Fibroblast of villous mesenchyme (primary cell): Measurements from ENCODE around the gene HIC2. TPM values are rescaled to one million over a fixed set of nuclear protein-coding genes. Genes with fewer than 3 reads are reported as not detected.
"Not testable (repeated sequence)": the region's sequence is repeated elsewhere in the genome, so short reads cannot be mapped to it uniquely, and the experiment has no call there.

Experiments used
- DNase-seq: peaks from one replicate; pipeline ENCODE4 v3.0.0-alpha.2; 2010; ENCODE audit warnings: low read depth
- H3K4me3 ChIP-seq: 2 replicates; pipeline ENCODE4 v1.5.1; 2011; ENCODE audit warnings: low read depth, mild to moderate bottlenecking, low read length
- CTCF ChIP-seq: IDR thresholded peaks from 2 replicates; pipeline ENCODE4 v1.5.1; 2012; ENCODE audit warnings: low read depth, mild to moderate bottlenecking, low read length; ENCODE audit not compliant: insufficient read depth
- total RNA-seq: library from RNA; depleted of rRNA; stranded (reverse); fragments of >200 nt; gene quantifications from 2 replicates; pipeline ENCODE4 v1.2.3, GENCODE V29; 2012

Gene HIC2
- total RNA-seq, 1 donor, result 3.0 TPM

GRCh38 chr22:21424084-21424709 lies 7.0 kb downstream of the HIC2 start:
- DNase-seq, H3K4me3 ChIP-seq: not testable (repeated sequence)

- not testable (repeated sequence) for DNase-seq, H3K4me3 ChIP-seq
Measured at GRCh38 chr22:21434378-21435233, 17.4 kb downstream of the HIC2 start.

GRCh38 chr22:21435998-21436810 lies 19.0 kb downstream of the HIC2 start:
- H3K4me3 ChIP-seq, DNase-seq: not testable (repeated sequence)

- not testable (repeated sequence) for DNase-seq, H3K4me3 ChIP-seq
Measured at GRCh38 chr22:21438013-21438412, 20.8 kb downstream of the HIC2 start.

- H3K4me3 ChIP-seq, DNase-seq: not testable (repeated sequence)
Measured at GRCh38 chr22:21440018-21440636, 23.0 kb downstream of the HIC2 start.

- DNase-seq, H3K4me3 ChIP-seq: not testable (repeated sequence)
Measured at GRCh38 chr22:21440676-21441075, 23.5 kb downstream of the HIC2 start.

GRCh38 chr22:21441170-21441569 lies 24.0 kb downstream of the HIC2 start:
- not testable (repeated sequence) for DNase-seq, H3K4me3 ChIP-seq

GRCh38 chr22:21442123-21442522 lies 25.0 kb downstream of the HIC2 start:
- not testable (repeated sequence) for H3K4me3 ChIP-seq, DNase-seq

GRCh38 chr22:21442646-21443045 lies 25.5 kb downstream of the HIC2 start:
- H3K4me3 ChIP-seq, DNase-seq: not testable (repeated sequence)

GRCh38 chr22:21443057-21443734 lies 26.0 kb downstream of the HIC2 start:
- no peak for TF ChIP-seq CTCF
- no peak overlapping the region for H3K4me3 ChIP-seq
- no peak for DNase-seq

GRCh38 chr22:21443735-21444421 lies 26.7 kb downstream of the HIC2 start:
- no peak for TF ChIP-seq CTCF
- H3K4me3 ChIP-seq, result no peak overlapping the region
- no peak for DNase-seq
